ENCODE measurements around the gene PODN. TPM values are rescaled to one million over a fixed set of nuclear protein-coding genes. Genes with fewer than 3 reads are reported as not detected.

PODN gene
- total RNA-seq, 1 donor from 2014 or later: 0.26 TPM

DNA sequence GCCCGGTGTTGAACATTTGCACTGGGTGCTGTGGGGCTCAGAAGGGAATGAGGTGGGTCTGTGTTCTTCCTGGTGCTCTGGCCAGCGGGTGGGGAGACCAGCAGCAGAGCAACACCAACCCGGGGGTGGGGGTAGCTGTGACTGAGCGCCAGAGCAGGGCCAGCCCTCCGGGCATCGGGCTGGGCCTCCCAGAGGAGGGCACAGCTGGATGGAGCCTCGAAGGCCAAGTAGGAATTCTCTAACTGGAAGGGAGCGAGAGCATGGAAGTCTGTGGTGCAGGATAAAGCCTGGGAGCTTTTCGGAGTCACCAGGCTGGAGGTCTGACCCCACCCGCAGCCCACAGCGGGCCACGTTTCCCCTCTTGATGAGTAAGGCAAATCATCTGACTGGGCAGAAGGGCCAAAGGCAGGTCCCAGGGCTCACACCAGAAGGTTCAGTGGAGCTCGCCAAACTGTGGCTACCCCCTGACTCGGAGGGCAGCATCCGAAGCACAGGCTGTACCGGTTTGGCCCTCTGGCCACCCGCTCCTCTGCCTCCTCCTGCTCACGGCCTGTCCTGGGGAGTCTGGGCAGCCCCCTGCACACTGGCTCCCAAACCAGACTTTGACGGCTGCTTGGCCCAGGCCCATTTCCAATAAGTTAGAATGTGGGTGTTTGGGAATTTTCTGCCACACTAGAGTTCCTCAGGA is 61.6 kb downstream of the PODN start:
- Mint-ChIP-seq H3K4me1 (ENCODE audit: low read depth) (peaks cover 12% of the 10 kb centered on the region), H3K4me3 (ENCODE audit: low read depth) (no peak overlapping the region), H3K27ac (no peak overlapping the region), H3K27me3 (peaks cover 88% of the 10 kb centered on the region), H3K9me3 (ENCODE audit: low read depth) (no peaks in the 10 kb centered on the region), H3K36me3 (ENCODE audit: insufficient read depth) (no peaks in the 10 kb centered on the region)
- TF ChIP-seq, protein P1, sequence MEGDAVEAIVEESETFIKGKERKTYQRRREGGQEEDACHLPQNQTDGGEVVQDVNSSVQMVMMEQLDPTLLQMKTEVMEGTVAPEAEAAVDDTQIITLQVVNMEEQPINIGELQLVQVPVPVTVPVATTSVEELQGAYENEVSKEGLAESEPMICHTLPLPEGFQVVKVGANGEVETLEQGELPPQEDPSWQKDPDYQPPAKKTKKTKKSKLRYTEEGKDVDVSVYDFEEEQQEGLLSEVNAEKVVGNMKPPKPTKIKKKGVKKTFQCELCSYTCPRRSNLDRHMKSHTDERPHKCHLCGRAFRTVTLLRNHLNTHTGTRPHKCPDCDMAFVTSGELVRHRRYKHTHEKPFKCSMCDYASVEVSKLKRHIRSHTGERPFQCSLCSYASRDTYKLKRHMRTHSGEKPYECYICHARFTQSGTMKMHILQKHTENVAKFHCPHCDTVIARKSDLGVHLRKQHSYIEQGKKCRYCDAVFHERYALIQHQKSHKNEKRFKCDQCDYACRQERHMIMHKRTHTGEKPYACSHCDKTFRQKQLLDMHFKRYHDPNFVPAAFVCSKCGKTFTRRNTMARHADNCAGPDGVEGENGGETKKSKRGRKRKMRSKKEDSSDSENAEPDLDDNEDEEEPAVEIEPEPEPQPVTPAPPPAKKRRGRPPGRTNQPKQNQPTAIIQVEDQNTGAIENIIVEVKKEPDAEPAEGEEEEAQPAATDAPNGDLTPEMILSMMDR (IDR thresholded peaks at IDR 0.05; ENCODE audit: unreplicated experiment): no peak
- DNase-seq (ENCODE audit: low spot score, unreplicated experiment): no peak

DNA sequence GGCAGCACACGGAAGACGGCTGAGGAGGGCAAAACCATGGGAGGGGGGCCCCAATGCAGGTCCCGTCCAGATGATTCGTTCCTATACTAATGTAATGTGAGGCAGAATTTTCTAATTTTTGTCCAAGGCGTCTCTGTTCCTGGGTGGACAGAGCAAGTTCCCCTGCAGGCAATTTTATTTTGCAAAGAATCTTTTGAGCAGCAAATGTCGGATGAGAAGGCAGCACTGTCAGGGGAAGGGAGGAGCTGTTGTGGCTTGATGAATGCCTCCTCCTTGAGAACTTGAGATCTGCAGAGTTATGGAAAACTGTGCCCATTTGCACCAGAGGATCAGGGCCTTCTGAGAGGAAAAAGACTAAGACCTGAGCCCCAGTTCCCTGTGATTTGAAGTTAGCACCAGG is 63.1 kb downstream of the PODN start:
- peaks cover 83% of the 10 kb centered on the region for H3K27me3 Mint-ChIP-seq
- peaks cover 11% of the 10 kb centered on the region for H3K4me1 Mint-ChIP-seq (ENCODE audit: low read depth)
- no peak overlapping the region for H3K27ac Mint-ChIP-seq
- H3K9me3 Mint-ChIP-seq (ENCODE audit: low read depth): no peaks in the 10 kb centered on the region
- TF ChIP-seq, protein P1 (IDR thresholded peaks at IDR 0.05; ENCODE audit: unreplicated experiment): no peak
- H3K36me3 Mint-ChIP-seq (ENCODE audit: insufficient read depth): peaks cover 2% of the 10 kb centered on the region
- no peak for DNase-seq (ENCODE audit: low spot score, unreplicated experiment)
- no peak overlapping the region for H3K4me3 Mint-ChIP-seq (ENCODE audit: low read depth)

DNA sequence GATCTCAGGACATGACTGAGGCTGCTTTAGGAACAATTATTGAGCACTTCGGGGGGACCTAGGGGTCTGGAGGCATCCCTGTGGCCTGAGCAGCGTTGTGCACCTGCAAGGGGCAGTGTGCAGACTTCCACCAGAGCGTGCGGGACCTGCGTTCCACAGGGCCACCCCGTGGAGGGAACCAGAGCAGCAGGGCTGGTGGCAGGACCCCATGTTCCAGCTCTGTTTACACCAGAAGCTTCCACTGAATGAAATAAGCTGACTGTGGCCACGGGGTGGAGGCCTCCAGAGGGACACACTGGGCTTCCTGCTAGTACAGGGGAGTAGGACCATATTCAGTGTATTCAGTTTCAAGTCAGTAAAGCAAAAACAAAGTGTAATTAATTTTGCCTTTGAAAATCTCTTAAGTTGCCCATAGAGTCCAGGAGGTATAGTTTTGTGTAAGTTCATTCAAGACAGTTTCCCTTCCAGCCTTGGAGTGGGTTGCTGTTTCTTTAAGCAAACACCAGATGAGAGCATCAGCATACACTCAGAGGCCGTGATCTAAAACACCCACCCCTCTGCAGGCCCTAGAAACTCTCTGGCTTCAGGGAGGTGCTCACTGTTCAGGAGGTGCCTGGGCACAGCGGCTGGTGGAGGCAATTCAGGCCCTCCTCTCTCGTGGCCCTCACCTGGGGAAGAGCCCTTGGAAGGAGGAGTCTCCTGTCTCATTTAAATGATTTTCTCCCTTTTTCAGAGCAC is 63.8 kb downstream of the PODN start:
- Mint-ChIP-seq H3K27me3 (peaks cover 81% of the 10 kb centered on the region), H3K4me3 (ENCODE audit: low read depth) (no peak overlapping the region), H3K9me3 (ENCODE audit: low read depth) (no peaks in the 10 kb centered on the region), H3K27ac (no peak overlapping the region), H3K36me3 (ENCODE audit: insufficient read depth) (peaks cover 2% of the 10 kb centered on the region), H3K4me1 (ENCODE audit: low read depth) (peaks cover 10% of the 10 kb centered on the region)
- TF ChIP-seq, protein P1 (IDR thresholded peaks at IDR 0.05; ENCODE audit: unreplicated experiment): no peak
- DNase-seq (ENCODE audit: low spot score, unreplicated experiment): no peak

DNA sequence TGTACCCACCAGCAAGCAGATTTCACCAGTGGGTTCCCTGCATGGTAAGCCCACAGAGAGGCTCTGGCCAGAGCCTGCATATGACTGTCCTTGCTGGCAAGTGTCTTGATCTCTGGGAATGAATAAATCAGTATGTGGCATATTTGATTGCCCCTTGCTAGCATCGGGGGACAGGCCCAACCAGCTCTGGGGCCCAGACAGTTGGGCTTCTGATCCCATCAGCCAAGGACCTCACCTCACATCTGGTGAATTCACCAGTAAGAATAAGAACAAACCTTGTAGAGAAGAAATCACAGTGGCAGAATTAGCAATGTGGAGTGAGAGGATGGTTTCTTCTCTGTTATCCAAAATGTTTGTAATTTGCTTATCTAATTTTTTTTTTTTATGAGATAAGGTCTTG is 64.5 kb downstream of the PODN start:
- peaks cover 4% of the 10 kb centered on the region for H3K4me1 Mint-ChIP-seq (ENCODE audit: low read depth)
- no peaks in the 10 kb centered on the region for H3K9me3 Mint-ChIP-seq (ENCODE audit: low read depth)
- peaks cover 81% of the 10 kb centered on the region for H3K27me3 Mint-ChIP-seq
- peaks cover 2% of the 10 kb centered on the region for H3K36me3 Mint-ChIP-seq (ENCODE audit: insufficient read depth)
- TF ChIP-seq, protein P1 (IDR thresholded peaks at IDR 0.05; ENCODE audit: unreplicated experiment): no peak
- no peak overlapping the region for H3K4me3 Mint-ChIP-seq (ENCODE audit: low read depth)
- H3K27ac Mint-ChIP-seq: no peak overlapping the region
- no peak for DNase-seq (ENCODE audit: low spot score, unreplicated experiment)

DNA sequence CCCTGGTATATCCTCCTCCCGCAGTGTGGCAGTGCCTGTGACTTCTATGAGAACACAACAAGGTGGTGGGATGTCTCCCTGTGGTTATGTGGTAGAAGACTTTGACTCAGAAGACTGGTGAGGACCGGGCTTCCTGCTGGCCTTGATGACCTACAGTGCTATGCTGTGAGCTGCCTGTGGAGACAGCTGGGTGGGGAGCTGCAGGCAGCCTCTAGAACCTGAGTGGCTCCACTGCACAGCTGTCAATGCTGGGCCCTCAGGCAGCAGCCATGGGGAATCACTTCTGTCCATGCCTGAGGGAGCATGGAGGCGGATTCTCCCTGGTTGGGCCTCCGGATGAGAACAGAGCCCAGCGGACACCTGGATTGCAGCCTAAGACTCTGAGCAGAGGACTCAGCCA is 65.5 kb downstream of the PODN start:
- no peak overlapping the region for H3K4me3 Mint-ChIP-seq (ENCODE audit: low read depth)
- H3K9me3 Mint-ChIP-seq (ENCODE audit: low read depth): no peaks in the 10 kb centered on the region
- peaks cover 80% of the 10 kb centered on the region for H3K27me3 Mint-ChIP-seq
- H3K4me1 Mint-ChIP-seq (ENCODE audit: low read depth): no peaks in the 10 kb centered on the region
- H3K36me3 Mint-ChIP-seq (ENCODE audit: insufficient read depth): peaks cover 2% of the 10 kb centered on the region
- TF ChIP-seq, protein P1 (IDR thresholded peaks at IDR 0.05; ENCODE audit: unreplicated experiment): no peak
- H3K27ac Mint-ChIP-seq: no peak overlapping the region
- DNase-seq (ENCODE audit: low spot score, unreplicated experiment): no peak
